ENCODE data around the gene NKX6-2.

- no peak for TF ChIP-seq EZH2 (IDR thresholded peaks at IDR 0.05; ENCODE audit: insufficient read depth, poor library complexity, severe bottlenecking)
- no peak for TF ChIP-seq EZH2phosphoT487 (IDR thresholded peaks at IDR 0.05; ENCODE audit: insufficient read depth, low read depth)
Observed at GRCh38 chr10:132774181-132774901, 11.6 kb downstream of the NKX6-2 start.

All from GM23248 (cell line).